ENCODE measurements around the gene PRSS1. TPM values are rescaled to one million over a fixed set of nuclear protein-coding genes. Genes with fewer than 3 reads are reported as not detected.

Gene PRSS1
- total and polyA plus RNA-seq, 2 of the 8 experiments (the other 6 are each of a cell fraction or from before 2014, with no cell fraction given), result 0.09 TPM; not detected in 1

- no peak overlapping the region for H3K9ac ChIP-seq (replicated peaks in 1 of 4; ENCODE audit: extremely low read depth in 1 of 4, low read depth in 3 of 4, low read length in 3 of 4)
- no peak overlapping the region; the same call in 1 of the 2 replicates for H4K8ac ChIP-seq (ENCODE audit: extremely low read depth, insufficient read depth, low read length)
- no peak overlapping the region for H3K27ac ChIP-seq (ENCODE audit: low read depth, low read length)
- no peaks in the 10 kb centered on the region for H3K79me2 ChIP-seq (ENCODE audit: control insufficient read depth in 1 of 2, insufficient read depth in 2 of 2, low read length in 2 of 2)
- no peak overlapping the region for H4K5ac ChIP-seq (ENCODE audit: insufficient read length, low read depth, low read length)
- DNase-seq (ENCODE audit: low read depth in 1 of 2, low spot score in 2 of 2) (peak; percentile 88 to 89), FAIRE-seq (peak; percentile 82)
- H2AFZ ChIP-seq (ENCODE audit: low read length), result peak overlapping the region; percentile 37
- H3K9me3 ChIP-seq (ENCODE audit: insufficient read depth in 2 of 2, low read depth in 1 of 2, low read length in 1 of 2), result no peaks in the 10 kb centered on the region
- no peak overlapping the region for H3K14ac ChIP-seq (ENCODE audit: insufficient read length)
- H3K56ac ChIP-seq (replicated peaks; ENCODE audit: insufficient read length, low read depth, low read length), result no peak overlapping the region
- H4K91ac ChIP-seq (replicated peaks; ENCODE audit: insufficient read length, low read length), result no peak overlapping the region
- H4K20me1 ChIP-seq (replicated peaks in 1 of 2; ENCODE audit: control insufficient read depth in 1 of 2, insufficient read depth in 2 of 2, low read length in 2 of 2), result no peaks in the 10 kb centered on the region
- H3K4me3 ChIP-seq (ENCODE audit: extremely low read depth in 1 of 4, insufficient read depth in 2 of 4, low read depth in 3 of 4, low read length in 4 of 4), result peak overlapping the region in 2 of 4 experiments; percentile 19 to 50; a peak in 5 of 8 replicates
- no peaks in the 10 kb centered on the region for H3K36me3 ChIP-seq (ENCODE audit: control insufficient read depth in 2 of 4, insufficient read depth in 4 of 4, low read length in 3 of 4)
- no peaks in the 10 kb centered on the region for H3K79me1 ChIP-seq (ENCODE audit: low read depth, low read length)
- no peak overlapping the region for H2AK5ac ChIP-seq (ENCODE audit: low read depth, low read length)
- H3K18ac ChIP-seq (ENCODE audit: extremely low read depth, low read length), result 0 out of 2 replicates have a peak overlapping the region, but pooled peaks have one; percentile 27
- no peak overlapping the region for H3K4ac ChIP-seq (replicated peaks; ENCODE audit: insufficient read length, low read depth, low read length)
- H3K4me2 ChIP-seq (ENCODE audit: insufficient read depth in 1 of 2, low read depth in 2 of 2, low read length in 2 of 2), result peak overlapping the region; percentile 0 to 51; a peak in 3 of 4 replicates
- no peaks in the 10 kb centered on the region; a peak in 1 of 7 replicates for H3K4me1 ChIP-seq (replicated peaks in 1 of 4; ENCODE audit: control insufficient read depth in 3 of 4, insufficient read depth in 4 of 4, low read length in 3 of 4)
- no peak overlapping the region for H2BK15ac ChIP-seq (ENCODE audit: low read length)
- no peak overlapping the region for H2BK5ac ChIP-seq (ENCODE audit: low read depth, low read length)
- no peak overlapping the region for H3K23ac ChIP-seq (ENCODE audit: insufficient read length)
- no peaks in the 10 kb centered on the region for H3K27me3 ChIP-seq (replicated peaks in 1 of 4; ENCODE audit: control insufficient read depth in 3 of 4, extremely low read depth in 1 of 4, insufficient read depth in 3 of 4, low read length in 3 of 4)
- no peak overlapping the region for H2BK12ac ChIP-seq (ENCODE audit: low read depth, low read length)
- no peaks in the 10 kb centered on the region for H3K23me2 ChIP-seq (ENCODE audit: low read depth, low read length)
- CTCF ChIA-PET (ENCODE audit: partially characterized antibody), result interaction anchor here (0.6 to 24.1 kb wide), 67 partner anchors 11 to 479 kb away, joined by 3 to 430 read pairs (median 5); partner anchors contain the start of genes PRSS1 and PRSS2
- 47% methylated on average over 21 of the region's 32 CpGs; no CpG with 5 or more reads in 1 of the 2 experiments for WGBS, 2 experiments (ENCODE audit: extremely low coverage in 1 of 2, insufficient coverage in 1 of 2, insufficient read length in 1 of 2, insufficient replicate concordance in 2 of 2, low coverage in 1 of 2, low lambda C conversion rate in 2 of 2, missing lambda C conversion rate in 1 of 2)
- POLR2A ChIA-PET (ENCODE audit: partially characterized antibody), result interaction anchor here (1.1 kb wide), 1 partner anchor 151 kb away, joined by 4 read pairs; no protein-coding TSS in a partner anchor
- H2BK20ac ChIP-seq (ENCODE audit: low read length), result no peak overlapping the region
- no peak overlapping the region for H2BK120ac ChIP-seq (replicated peaks; ENCODE audit: low read depth, low read length)
- TF ChIP-seq BACH1 (IDR thresholded peaks at IDR 0.05; ENCODE audit: low read length) (no peak), FOSL1 (IDR thresholded peaks at IDR 0.05; ENCODE audit: insufficient read depth, low read depth, low read length) (no peak), CTCF (IDR thresholded peaks at IDR 0.05; ENCODE audit: control extremely low read depth in 1 of 3, insufficient read depth in 1 of 3, low read depth in 1 of 3, low read length in 3 of 3) (peak; percentile 81 to 100 (median 97)), ATF3 (IDR thresholded peaks at IDR 0.05; ENCODE audit: insufficient read depth, low read depth, low read length) (peak; percentile 57; the same call in 1 of the 2 replicates), MAX (IDR thresholded peaks at IDR 0.05) (peak; percentile 84), TEAD4 (IDR thresholded peaks at IDR 0.05; ENCODE audit: low read depth, low read length) (peak; percentile 48; the same call in 1 of the 2 replicates)
Observed at GRCh38 chr7:142782922-142783900, 33.9 kb downstream of the PRSS1 start.

Measured in H1 (cell line).